Measurements from ENCODE around the gene GTF2H2C. TPM values are rescaled to one million over a fixed set of nuclear protein-coding genes. Genes with fewer than 3 reads are reported as not detected.

GTF2H2C gene
- total RNA-seq, 2 experiments from 2014 or later = 44.9 to 60.1 TPM

GRCh38 chr5:69516769-69517168 is 43.2 kb upstream of the GTF2H2C start:
- no peaks in the 10 kb centered on the region for H3K9me2 ChIP-seq (ENCODE audit: insufficient read depth, low read length)
- no peak overlapping the region for H2AFZ ChIP-seq (ENCODE audit: low read length)
- H3K27ac ChIP-seq (ENCODE audit: low read depth, low read length, poor library complexity, severe bottlenecking) = no peak overlapping the region
- H4K20me1 ChIP-seq (ENCODE audit: insufficient read depth, low read length) = no peaks in the 10 kb centered on the region
- DNase-seq (ENCODE audit: low spot score) = no peak
- no peak overlapping the region for H3K4me3 ChIP-seq (ENCODE audit: low read depth, low read length, poor library complexity, severe bottlenecking)
- intact Hi-C loops (cut with micrococcal nuclease; ENCODE audit: unreplicated experiment) = no loop called here
- no peaks in the 10 kb centered on the region for H3K79me2 ChIP-seq (ENCODE audit: insufficient read depth, low read depth, low read length)
- no peaks in the 10 kb centered on the region for H3K36me3 ChIP-seq (ENCODE audit: insufficient read depth, low read length)
- ChIA-PET CTCF (ENCODE audit: unreplicated experiment) (no interaction called here), POLR2A (interaction anchor here (0.6 kb wide), 1 partner anchor 353 kb away, joined by 3 read pairs; no protein-coding TSS in a partner anchor)
- no TSS peak for BruUV-seq (replicated peaks)
- H3K4me1 ChIP-seq (ENCODE audit: insufficient read depth, low read length, poor library complexity, severe bottlenecking) = no peaks in the 10 kb centered on the region
- H3K4me2 ChIP-seq (ENCODE audit: low read length) = no peak overlapping the region
- TF ChIP-seq EZH2phosphoT487 (IDR thresholded peaks at IDR 0.05; ENCODE audit: borderline replicate concordance, low read depth, low read length) (no peak), CTCF (conservative IDR thresholded peaks at IDR 0.05; ENCODE audit: low read length) (no peak)
- H3K9me3 ChIP-seq (ENCODE audit: low read length) = no peaks in the 10 kb centered on the region

GRCh38 chr5:69517763-69518212 is 42.2 kb upstream of the GTF2H2C start:
- no peak for DNase-seq (ENCODE audit: low spot score)
- Histone ChIP-seq H3K9me2 (ENCODE audit: insufficient read depth, low read length) (no peaks in the 10 kb centered on the region), H3K79me2 (ENCODE audit: insufficient read depth, low read depth, low read length) (no peaks in the 10 kb centered on the region), H2AFZ (ENCODE audit: low read length) (no peak overlapping the region), H3K27ac (ENCODE audit: low read depth, low read length, poor library complexity, severe bottlenecking) (no peak overlapping the region), H3K4me1 (ENCODE audit: insufficient read depth, low read length, poor library complexity, severe bottlenecking) (no peaks in the 10 kb centered on the region), H3K36me3 (ENCODE audit: insufficient read depth, low read length) (no peaks in the 10 kb centered on the region), H3K9me3 (ENCODE audit: low read length) (no peaks in the 10 kb centered on the region), H3K4me2 (ENCODE audit: low read length) (no peak overlapping the region), H3K4me3 (ENCODE audit: low read depth, low read length, poor library complexity, severe bottlenecking) (no peak overlapping the region), H4K20me1 (ENCODE audit: insufficient read depth, low read length) (no peaks in the 10 kb centered on the region)
- ChIA-PET CTCF (ENCODE audit: unreplicated experiment) (no interaction called here), POLR2A (no interaction called here)
- TF ChIP-seq EZH2phosphoT487 (IDR thresholded peaks at IDR 0.05; ENCODE audit: borderline replicate concordance, low read depth, low read length) (no peak), CTCF (conservative IDR thresholded peaks at IDR 0.05; ENCODE audit: low read length) (no peak)
- no TSS peak for BruUV-seq (replicated peaks)
- intact Hi-C loops (cut with micrococcal nuclease; ENCODE audit: unreplicated experiment) = no loop called here

- H3K36me3 ChIP-seq (ENCODE audit: insufficient read depth, low read length) = no peaks in the 10 kb centered on the region
- TF ChIP-seq EZH2phosphoT487 (IDR thresholded peaks at IDR 0.05; ENCODE audit: borderline replicate concordance, low read depth, low read length) (no peak), CTCF (conservative IDR thresholded peaks at IDR 0.05; ENCODE audit: low read length) (no peak)
- H3K27ac ChIP-seq (ENCODE audit: low read depth, low read length, poor library complexity, severe bottlenecking) = no peak overlapping the region
- DNase-seq (ENCODE audit: low spot score) = no peak
- H2AFZ ChIP-seq (ENCODE audit: low read length) = no peak overlapping the region
- no peak overlapping the region for H3K4me2 ChIP-seq (ENCODE audit: low read length)
- no TSS peak for BruUV-seq (replicated peaks)
- no peak overlapping the region for H3K4me3 ChIP-seq (ENCODE audit: low read depth, low read length, poor library complexity, severe bottlenecking)
- H4K20me1 ChIP-seq (ENCODE audit: insufficient read depth, low read length) = no peaks in the 10 kb centered on the region
- ChIA-PET POLR2A (interaction anchor here (0.9 kb wide), 1 partner anchor 22 kb away, joined by 3 read pairs; no protein-coding TSS in a partner anchor), CTCF (ENCODE audit: unreplicated experiment) (no interaction called here)
- no peaks in the 10 kb centered on the region for H3K9me2 ChIP-seq (ENCODE audit: insufficient read depth, low read length)
- H3K79me2 ChIP-seq (ENCODE audit: insufficient read depth, low read depth, low read length) = no peaks in the 10 kb centered on the region
- no peaks in the 10 kb centered on the region for H3K9me3 ChIP-seq (ENCODE audit: low read length)
- intact Hi-C loops (cut with micrococcal nuclease; ENCODE audit: unreplicated experiment) = no loop called here
- H3K4me1 ChIP-seq (ENCODE audit: insufficient read depth, low read length, poor library complexity, severe bottlenecking) = no peaks in the 10 kb centered on the region
These were observed 40.7 kb upstream of the GTF2H2C start for GRCh38 chr5:69519285-69519684.

Data from OCI-LY7 (cell line).